Esophagus squamous epithelium (tissue), 5 donors: ENCODE measurements around the gene RTCA. TPM values are rescaled to one million over a fixed set of nuclear protein-coding genes. Genes with fewer than 3 reads are reported as not detected.
A peak's percentile ranks its signal among the peaks of the same experiment; 100 is the strongest.

Experiments used
- DNase-seq: peaks from one replicate; lab custom pipeline; 2025; lab: John Stamatoyannopoulos, UW
- H3K27ac ChIP-seq, 4 donors: fragments of 200-600 bp; sonication (generic); one replicate each; pipeline ENCODE4 v1.5.1; 2016 to 2019; ENCODE audit warnings: mild to moderate bottlenecking in 1 of 4
- H3K27me3 ChIP-seq, 4 donors: fragments of 200-600 bp; sonication (generic); 1 replicate in 3 of 4; 2 replicates in 1 of 4; pipeline versions ENCODE4 v1.5.1 to v1.6.0; 2017 to 2021; ENCODE audit warnings: antibody characterized with exemption in 1 of 4
- H3K36me3 ChIP-seq, 3 donors: fragments of 200-600 bp; sonication (generic); one replicate each; pipeline ENCODE4 v1.5.1; 2016 to 2019
- H3K4me1 ChIP-seq, 3 donors: fragments of 200-600 bp; sonication (generic); one replicate each; pipeline ENCODE4 v1.5.1; 2017 to 2019
- H3K4me3 ChIP-seq, 4 donors: fragments of 200-600 bp; sonication (generic); 1 replicate in 3 of 4; 2 replicates in 1 of 4; pipeline ENCODE4 v1.5.1; 2016 to 2019; ENCODE audit warnings: mild to moderate bottlenecking in 2 of 4, moderate library complexity in 1 of 4
- H3K9me3 ChIP-seq, 3 donors: fragments of 200-600 bp; sonication (generic); one replicate each; pipeline ENCODE4 v1.5.1; 2016 to 2019
- POLR2A ChIP-seq, 4 donors: fragments of 450-650 bp; IDR thresholded peaks; one replicate each; pipeline ENCODE4 v1.6.1; 2017; ENCODE audit warnings: antibody characterized with exemption in 4 of 4, mild to moderate bottlenecking in 4 of 4, moderate library complexity in 3 of 4
- WGBS, 2 donors: methylation state at CpG; one replicate each; pipeline ENCODE4 v1.1.5; 2018; 5-methylcytosine and 5-hydroxymethylcytosine counted together
- intact Hi-C: fragments of 100-400 bp; cut with DNase I; formaldehyde crosslinking; loops from one replicate; pipeline ENCODE4 v1.15.0; 2022
- total RNA-seq, 4 donors: library from RNA; depleted of rRNA; stranded (reverse); fragments of >200 nt; gene quantifications; one replicate each; pipeline ENCODE4 v1.1.0, GENCODE V29; 2016
- TF ChIP-seq, protein P1 (sequence below), 6 experiments: fragments of 450-650 bp in 4 of 6; fragments of 200-600 bp in 2 of 6; sonication (generic) in 2 of 6; IDR thresholded peaks; one replicate each; pipeline ENCODE4 v1.5.1; 2016 to 2019; ENCODE audit warnings: antibody characterized with exemption in 6 of 6, mild to moderate bottlenecking in 4 of 6, moderate library complexity in 4 of 6
- donor health status: DM: yes; HTN: yes; CAD: no.

RTCA gene
- total RNA-seq, 4 donors from 2014 or later, result 20.6 to 36.0 (median 23.7) TPM

DNA sequence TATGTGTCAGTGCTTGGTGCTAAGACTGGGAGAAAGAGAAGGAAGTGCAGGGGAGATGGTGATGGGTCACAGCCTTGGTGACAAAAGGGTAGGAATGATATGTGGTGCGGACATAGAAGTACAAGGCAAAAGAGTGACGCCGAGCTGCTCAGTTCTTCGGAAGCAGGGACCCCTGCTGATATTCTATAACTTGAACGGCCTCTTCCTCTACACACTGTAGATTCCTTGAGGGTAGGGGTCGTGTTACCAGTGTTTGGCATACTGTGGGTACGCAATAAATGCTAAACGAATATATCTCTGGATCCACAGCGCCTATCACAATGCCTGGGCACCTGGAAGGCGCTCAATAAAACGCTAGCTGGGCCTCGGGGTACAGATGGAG is 16.9 kb upstream of the RTCA start:
- H3K4me3 ChIP-seq, result peak overlapping the region; percentile 66 to 87 (median 80)
- intact Hi-C loops, result no loop called here
- no peak for DNase-seq

DNA sequence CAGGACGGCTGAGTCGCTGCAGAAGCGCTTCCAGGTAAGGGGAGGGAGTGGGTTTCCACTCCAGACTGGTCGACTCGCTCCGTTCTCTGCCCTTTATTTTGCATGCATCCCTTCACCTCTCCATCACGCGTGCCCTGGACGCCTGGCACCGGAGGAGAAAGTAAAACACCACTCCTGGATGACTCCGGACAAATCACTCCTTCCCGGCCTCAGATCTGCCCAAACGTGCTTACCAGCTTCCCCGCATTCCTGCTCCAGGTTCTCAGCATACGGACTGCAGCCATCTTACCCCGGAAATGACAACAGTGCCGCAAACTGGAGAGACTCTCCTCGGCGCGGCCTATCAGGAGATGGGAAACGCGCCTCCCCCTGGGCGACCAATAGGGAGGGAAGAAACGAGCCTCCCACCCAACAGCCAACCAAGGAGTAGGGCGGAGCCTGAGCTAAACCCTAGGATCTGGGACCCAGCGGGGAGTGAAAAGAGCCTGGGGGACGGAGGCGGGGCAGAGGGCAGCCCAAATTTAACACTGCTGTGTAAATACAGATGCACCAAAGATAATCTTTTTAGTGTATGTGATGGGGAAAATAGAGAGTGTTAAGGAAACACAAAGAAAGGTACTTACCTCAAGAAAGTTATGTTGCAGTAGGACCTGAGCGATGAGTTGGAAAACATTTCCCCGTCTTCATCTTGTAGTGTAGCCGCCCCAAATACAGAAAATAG is 16.3 kb upstream of the RTCA start, which contains the start of gene DBT:
TSS of gene DBT (minus strand) at position 298 of the 721 bp plus-strand sequence. CDS start at position 284, 14 bp downstream.
- TF ChIP-seq, protein P1, sequence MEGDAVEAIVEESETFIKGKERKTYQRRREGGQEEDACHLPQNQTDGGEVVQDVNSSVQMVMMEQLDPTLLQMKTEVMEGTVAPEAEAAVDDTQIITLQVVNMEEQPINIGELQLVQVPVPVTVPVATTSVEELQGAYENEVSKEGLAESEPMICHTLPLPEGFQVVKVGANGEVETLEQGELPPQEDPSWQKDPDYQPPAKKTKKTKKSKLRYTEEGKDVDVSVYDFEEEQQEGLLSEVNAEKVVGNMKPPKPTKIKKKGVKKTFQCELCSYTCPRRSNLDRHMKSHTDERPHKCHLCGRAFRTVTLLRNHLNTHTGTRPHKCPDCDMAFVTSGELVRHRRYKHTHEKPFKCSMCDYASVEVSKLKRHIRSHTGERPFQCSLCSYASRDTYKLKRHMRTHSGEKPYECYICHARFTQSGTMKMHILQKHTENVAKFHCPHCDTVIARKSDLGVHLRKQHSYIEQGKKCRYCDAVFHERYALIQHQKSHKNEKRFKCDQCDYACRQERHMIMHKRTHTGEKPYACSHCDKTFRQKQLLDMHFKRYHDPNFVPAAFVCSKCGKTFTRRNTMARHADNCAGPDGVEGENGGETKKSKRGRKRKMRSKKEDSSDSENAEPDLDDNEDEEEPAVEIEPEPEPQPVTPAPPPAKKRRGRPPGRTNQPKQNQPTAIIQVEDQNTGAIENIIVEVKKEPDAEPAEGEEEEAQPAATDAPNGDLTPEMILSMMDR (IDR thresholded peaks at IDR 0.05), result no peak
- TF ChIP-seq POLR2A (IDR thresholded peaks at IDR 0.05), result peak in 3 of 4 donors; percentile 67 to 82 (median 79)

More for the DNA sequence above, 16.9 kb upstream of the RTCA start:
- WGBS, 2 donors, result 1% methylated on average over 7 to 12 of the region's 12 CpGs
- Histone ChIP-seq H3K27me3 (no peaks in the 10 kb centered on the region), H3K9me3 (no peaks in the 10 kb centered on the region), H3K36me3 (no peaks in the 10 kb centered on the region), H3K27ac (peak overlapping the region; percentile 85 to 94 (median 91)), H3K4me1 (peaks cover 3 to 35% (median 12%) of the 10 kb centered on the region in 3 donors)
- TF ChIP-seq, protein P1 (IDR thresholded peaks at IDR 0.05), result no peak
- no peak for TF ChIP-seq POLR2A (IDR thresholded peaks at IDR 0.05)

DNA sequence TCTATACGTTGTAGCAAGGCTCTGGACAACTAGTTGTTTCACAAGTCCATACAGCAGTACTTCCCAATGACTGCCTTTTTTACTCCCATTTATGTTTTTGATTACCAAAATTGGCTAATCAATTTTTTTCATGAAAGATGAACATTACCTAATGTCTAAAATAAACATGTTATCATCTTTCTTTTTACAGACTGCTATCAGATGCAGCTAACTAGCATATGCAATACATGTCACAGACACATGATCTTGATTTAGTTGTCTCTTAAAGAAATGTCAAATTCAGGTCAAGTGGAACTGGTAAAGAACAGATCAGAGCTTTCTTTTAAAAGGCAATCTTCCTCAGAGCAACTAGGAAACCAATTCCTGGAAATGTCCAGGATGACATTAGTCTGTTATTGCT is 15.8 kb upstream of the RTCA start:
- H3K4me1 ChIP-seq, result peaks cover 3 to 35% (median 12%) of the 10 kb centered on the region in 3 donors
- intact Hi-C loops, result no loop called here
- H3K27ac ChIP-seq, result peak overlapping the region; percentile 85 to 94 (median 91)
- no peaks in the 10 kb centered on the region for H3K9me3 ChIP-seq
- peaks cover 0 to 3% (median 0%) of the 10 kb centered on the region in 4 donors for H3K27me3 ChIP-seq
- TF ChIP-seq, protein P1 (IDR thresholded peaks at IDR 0.05), result no peak
- TF ChIP-seq POLR2A (IDR thresholded peaks at IDR 0.05), result no peak
- peak overlapping the region; percentile 66 to 87 (median 80) for H3K4me3 ChIP-seq
- no peaks in the 10 kb centered on the region for H3K36me3 ChIP-seq
- 0% methylated on average over 1 of the region's 1 CpG for WGBS, 2 donors
- no peak for DNase-seq

More for the DNA sequence above, 16.3 kb upstream of the RTCA start, which contains the start of gene DBT:
- intact Hi-C loops, result no loop called here
- Histone ChIP-seq H3K27ac (peak within 1 kb of the TSS; percentile 85 to 94 (median 91)), H3K27me3 (no peaks in the 10 kb centered on the region), H3K4me3 (peak within 1 kb of the TSS; percentile 66 to 87 (median 80)), H3K36me3 (no peaks in the 10 kb centered on the region), H3K9me3 (no peaks in the 10 kb centered on the region), H3K4me1 (peaks cover 3 to 35% (median 12%) of the 10 kb centered on the region in 3 donors)
- DNase-seq, result peak; percentile 73
- WGBS, 2 donors, result 1% methylated on average over 16 to 25 of the region's 31 CpGs

DNA sequence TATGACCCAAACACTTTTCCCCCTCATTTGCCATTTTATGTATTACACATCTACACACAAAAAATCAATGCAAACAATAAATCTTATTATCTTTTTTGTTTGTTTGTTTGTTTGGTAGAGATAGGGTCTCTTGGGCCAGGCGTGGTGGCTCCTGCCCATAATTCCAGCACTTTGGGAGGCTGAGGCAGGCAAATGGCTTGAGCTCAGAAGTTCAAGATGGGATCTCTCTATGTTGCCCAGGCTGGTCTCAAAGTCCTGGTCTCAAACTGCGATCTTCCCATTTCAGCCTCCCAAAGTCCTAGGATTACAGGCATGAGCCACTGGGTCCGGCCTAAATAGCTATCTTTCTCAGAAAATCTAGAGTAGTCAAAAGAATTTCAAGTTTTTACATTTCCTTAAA is 15.2 kb upstream of the RTCA start:
- H3K27ac ChIP-seq, result peak overlapping the region in 1 of 4 donors; percentile 85
- TF ChIP-seq, protein P1 (IDR thresholded peaks at IDR 0.05), result no peak
- TF ChIP-seq POLR2A (IDR thresholded peaks at IDR 0.05), result no peak
- intact Hi-C loops, result no loop called here
- H3K36me3 ChIP-seq, result no peaks in the 10 kb centered on the region
- 93 to 95% methylated on average over 3 of the region's 3 CpGs for WGBS, 2 donors
- DNase-seq, result no peak
- no peak overlapping the region for H3K4me3 ChIP-seq
- no peaks in the 10 kb centered on the region for H3K9me3 ChIP-seq
- peaks cover 0 to 3% (median 0%) of the 10 kb centered on the region in 4 donors for H3K27me3 ChIP-seq
- peaks cover 3 to 35% (median 12%) of the 10 kb centered on the region in 3 donors for H3K4me1 ChIP-seq

DNA sequence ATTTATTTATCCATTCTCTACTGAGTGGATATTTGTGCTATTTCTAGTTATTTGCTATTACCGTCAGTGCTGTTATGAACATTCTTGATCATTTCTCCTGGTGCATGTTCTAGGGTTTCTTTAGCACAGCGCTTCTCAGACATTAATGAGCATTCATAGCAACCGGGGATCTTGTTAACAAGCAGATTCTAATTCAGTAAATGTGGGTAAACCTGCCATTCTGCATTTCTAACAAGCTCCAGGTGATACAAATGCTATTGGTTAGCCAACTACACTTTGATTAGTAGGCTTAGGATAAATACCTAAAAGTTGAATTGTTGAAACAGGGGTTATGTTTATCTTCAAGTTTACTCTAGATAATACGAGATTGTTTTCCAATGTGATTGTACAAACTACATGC is 13.1 kb upstream of the RTCA start:
- no peak overlapping the region for H3K4me3 ChIP-seq
- no peak for DNase-seq
- H3K4me1 ChIP-seq, result peaks cover 3 to 22% (median 8%) of the 10 kb centered on the region in 3 donors
- H3K27ac ChIP-seq, result no peak overlapping the region
- H3K9me3 ChIP-seq, result no peaks in the 10 kb centered on the region
- peaks cover 0 to 3% (median 0%) of the 10 kb centered on the region in 4 donors for H3K27me3 ChIP-seq
- H3K36me3 ChIP-seq, result no peaks in the 10 kb centered on the region
- intact Hi-C loops, result no loop called here
- 71 to 72% methylated on average over 4 of the region's 4 CpGs for WGBS, 2 donors
- no peak for TF ChIP-seq POLR2A (IDR thresholded peaks at IDR 0.05)
- TF ChIP-seq, protein P1 (IDR thresholded peaks at IDR 0.05), result no peak
